Naive thymus-derived CD4-positive, alpha-beta T cell (primary cell): ENCODE data around the gene LRP1. TPM values are rescaled to one million over a fixed set of nuclear protein-coding genes. Genes with fewer than 3 reads are reported as not detected.
A peak's percentile ranks its signal among the peaks of the same experiment; 100 is the strongest.

Source experiments
- ATAC-seq: fragments of 150-1000 bp; cut with Tn5 transposase; 2 replicates; pipeline ENCODE4 v1.10.0; 2021; ENCODE audit warnings: mild to moderate bottlenecking, moderate library complexity
- CTCF ChIA-PET: fragments of 350-600 bp; sonication (Branson Sonifier 250); formaldehyde crosslinking; loops from one replicate; lab custom pipeline; 2021; ENCODE audit warnings: antibody characterized with exemption; lab: Charles Lee
- POLR2A ChIA-PET: fragments of 350-600 bp; sonication (Branson Sonifier 250); formaldehyde crosslinking; loops from one replicate; lab custom pipeline; 2021; ENCODE audit warnings: antibody characterized with exemption, inconsistent platforms; lab: Charles Lee
- DNase-seq, 9 donors: peaks; one replicate each; pipeline versions ENCODE4 v3.0.0 to v3.0.0-alpha.2; 2020 to 2022; ENCODE audit warnings: mixed read lengths in 1 of 9
- H3K27ac ChIP-seq: one replicate; pipeline ENCODE4 v1.7.0; 2013; ENCODE audit warnings: mild to moderate bottlenecking, low read depth, low read length, moderate library complexity
- H3K27me3 ChIP-seq, 2 donors: one replicate each; pipeline ENCODE4 v1.7.0; 2013; ENCODE audit warnings: low read length in 2 of 2, mild to moderate bottlenecking in 2 of 2, moderate library complexity in 2 of 2; ENCODE audit not compliant: control insufficient read depth in 2 of 2, insufficient read depth in 2 of 2
- H3K36me3 ChIP-seq, 3 experiments: 1 replicate in 2 of 3; 2 replicates in 1 of 3; pipeline ENCODE4 v1.7.0; 2013; ENCODE audit warnings: low read length in 3 of 3, mild to moderate bottlenecking in 3 of 3, moderate library complexity in 1 of 3; ENCODE audit not compliant: insufficient read depth in 3 of 3, control insufficient read depth in 2 of 3
- H3K4me1 ChIP-seq, 2 donors: one replicate each; pipeline ENCODE4 v1.7.0; 2013; ENCODE audit warnings: low read length in 2 of 2, mild to moderate bottlenecking in 2 of 2, moderate library complexity in 1 of 2; ENCODE audit not compliant: control insufficient read depth in 2 of 2, insufficient read depth in 2 of 2
- H3K4me3 ChIP-seq: 2 replicates; pipeline ENCODE4 v1.7.0; 2013; ENCODE audit warnings: mild to moderate bottlenecking, low read length
- H3K9me3 ChIP-seq, 3 experiments: 1 replicate in 2 of 3; 2 replicates in 1 of 3; pipeline ENCODE4 v1.7.0; 2013; ENCODE audit warnings: low read length in 3 of 3; ENCODE audit not compliant: control insufficient read depth in 2 of 3
- H3K27ac Mint-ChIP-seq, 9 donors: one replicate each; pipeline ENCODE4 v1.8.0; 2020 to 2022; ENCODE audit warnings: mixed read lengths in 9 of 9, mild to moderate bottlenecking in 8 of 9, moderate library complexity in 5 of 9, inconsistent platforms in 2 of 9
- H3K27me3 Mint-ChIP-seq, 5 donors: one replicate each; pipeline ENCODE4 v1.8.0; 2021 to 2022; ENCODE audit warnings: mixed read lengths in 5 of 5, mild to moderate bottlenecking in 1 of 5
- H3K36me3 Mint-ChIP-seq, 5 donors: one replicate each; pipeline ENCODE4 v1.8.0; 2020 to 2022; ENCODE audit warnings: mixed read lengths in 5 of 5, mild to moderate bottlenecking in 3 of 5, inconsistent platforms in 1 of 5
- H3K4me1 Mint-ChIP-seq, 7 donors: one replicate each; pipeline ENCODE4 v1.8.0; 2020 to 2022; ENCODE audit warnings: mixed read lengths in 7 of 7, mild to moderate bottlenecking in 3 of 7, inconsistent platforms in 1 of 7
- H3K4me3 Mint-ChIP-seq, 10 donors: one replicate each; pipeline ENCODE4 v1.8.0; 2020 to 2022; ENCODE audit warnings: mild to moderate bottlenecking in 10 of 10, mixed read lengths in 10 of 10, moderate library complexity in 6 of 10, inconsistent platforms in 2 of 10
- H3K9me3 Mint-ChIP-seq, 11 donors: one replicate each; pipeline ENCODE4 v1.8.0; 2020 to 2022; ENCODE audit warnings: mixed read lengths in 11 of 11, mild to moderate bottlenecking in 4 of 11, inconsistent platforms in 1 of 11, moderate library complexity in 1 of 11
- intact Hi-C, 2 donors: fragments of 100-400 bp; cut with micrococcal nuclease; formaldehyde crosslinking; loops; one replicate each; pipeline ENCODE4 v1.15.1; 2023
- polyA plus RNA-seq, 2 donors: library from polyadenylated mRNA; unstranded; fragments of 300-500 nt; fragmentation: Illumina TruSeq; gene quantifications; one replicate each; pipeline ENCODE4 v1.2.3, GENCODE V29; 2021
- total RNA-seq, 6 experiments: library from RNA in 5 of 6; stranded (reverse) in 5 of 6; gene quantifications; 1 replicate in 5 of 6; 2 replicates in 1 of 6; pipeline ENCODE4 v1.2.3 and lab custom pipeline; 2021 to 2026

LRP1 gene
- total and polyA plus RNA-seq, 7 experiments from 2014 or later, result 0.58 to 119 (median 10.5) TPM

GRCh38 chr12:57101892-57102695 lies 26.2 kb upstream of the LRP1 start:
- peaks cover 28 to 67% (median 40%) of the 10 kb centered on the region in 7 donors for H3K4me1 Mint-ChIP-seq
- POLR2A ChIA-PET, result interaction anchor here (0.6 to 17.1 kb wide), 3 partner anchors 3 to 31 kb away, joined by 3 to 401 read pairs (median 401); partner anchors contain the start of genes NAB2 and STAT6

GRCh38 chr12:57103856-57104255 lies 24.4 kb upstream of the LRP1 start:
- Histone ChIP-seq H3K4me1 (peaks cover 0 to 16% of the 10 kb centered on the region in 2 donors), H3K9me3 (no peaks in the 10 kb centered on the region), H3K27ac (no peak overlapping the region), H3K36me3 (peaks cover 12 to 82% (median 26%) of the 10 kb centered on the region in 3 experiments), H3K27me3 (no peaks in the 10 kb centered on the region), H3K4me3 (no peak overlapping the region)
- intact Hi-C loops, result no loop called here
- DNase-seq, result no peak
- peaks cover 5 to 48% (median 12%) of the 10 kb centered on the region in 5 donors for H3K36me3 Mint-ChIP-seq
- POLR2A ChIA-PET, result interaction anchor here (1.0 to 17.1 kb wide), 3 partner anchors 9 to 32 kb away, joined by 3 to 401 read pairs (median 4); partner anchors contain the start of gene NAB2
- H3K27me3 Mint-ChIP-seq, result no peaks in the 10 kb centered on the region
- peak overlapping the region in 8 of 9 donors; percentile 10 to 80 (median 58) for H3K27ac Mint-ChIP-seq
- CTCF ChIA-PET, result interaction anchor here (0.7 to 1.4 kb wide), 3 partner anchors 8 to 39 kb away, joined by 3 to 6 read pairs (median 4); no protein-coding TSS in a partner anchor
- no peak for ATAC-seq
- no peaks in the 10 kb centered on the region for H3K9me3 Mint-ChIP-seq
- H3K4me1 Mint-ChIP-seq, result peaks cover 45 to 78% (median 52%) of the 10 kb centered on the region in 7 donors
- H3K4me3 Mint-ChIP-seq, result no peak overlapping the region

More at GRCh38 chr12:57101892-57102695, 26.2 kb upstream of the LRP1 start:
- Histone ChIP-seq H3K27ac (peak overlapping the region; percentile 43), H3K4me3 (no peak overlapping the region), H3K27me3 (no peaks in the 10 kb centered on the region), H3K4me1 (no peaks in the 10 kb centered on the region), H3K9me3 (no peaks in the 10 kb centered on the region), H3K36me3 (peaks cover 18 to 84% (median 30%) of the 10 kb centered on the region in 3 experiments)
- ATAC-seq, result peak; percentile 31
- Mint-ChIP-seq H3K27me3 (no peaks in the 10 kb centered on the region), H3K4me3 (peak overlapping the region in 1 of 10 donors; percentile 52), H3K27ac (peak overlapping the region in 8 of 9 donors; percentile 13 to 84 (median 72)), H3K9me3 (no peaks in the 10 kb centered on the region), H3K36me3 (peaks cover 5 to 48% (median 12%) of the 10 kb centered on the region in 5 donors)
- intact Hi-C loops, result loop anchor here in 1 of 2 donors (1.0 kb wide), 1 partner anchor 9 kb away; the partner anchor contains the start of gene STAT6
- DNase-seq, result no peak
- CTCF ChIA-PET, result interaction anchor here (0.7 to 1.5 kb wide), 2 partner anchors 9 to 92 kb away, joined by 4 to 9 read pairs; partner anchors contain the start of gene STAT6

- Histone ChIP-seq H3K9me3 (no peaks in the 10 kb centered on the region), H3K27ac (no peak overlapping the region), H3K4me3 (no peak overlapping the region), H3K4me1 (peaks cover 4 to 19% of the 10 kb centered on the region in 2 donors), H3K27me3 (no peaks in the 10 kb centered on the region), H3K36me3 (peaks cover 12 to 77% (median 23%) of the 10 kb centered on the region in 3 experiments)
- Mint-ChIP-seq H3K9me3 (no peaks in the 10 kb centered on the region), H3K4me1 (peaks cover 45 to 78% (median 53%) of the 10 kb centered on the region in 7 donors), H3K27ac (peak overlapping the region in 8 of 9 donors; percentile 19 to 80 (median 62)), H3K36me3 (peaks cover 5 to 46% (median 12%) of the 10 kb centered on the region in 5 donors), H3K4me3 (peak overlapping the region in 1 of 10 donors; percentile 25), H3K27me3 (no peaks in the 10 kb centered on the region)
- POLR2A ChIA-PET, result interaction anchor here (1.2 to 17.1 kb wide), 3 partner anchors 10 to 32 kb away, joined by 3 to 401 read pairs (median 10); partner anchors contain the start of genes NAB2 and NEMP1
- CTCF ChIA-PET, result interaction anchor here (0.7 to 0.8 kb wide), 3 partner anchors 18 to 39 kb away, joined by 3 to 4 read pairs (median 3); no protein-coding TSS in a partner anchor
- no peak for ATAC-seq
- intact Hi-C loops, result no loop called here
- no peak for DNase-seq
Measured at GRCh38 chr12:57104292-57104910, 23.9 kb upstream of the LRP1 start.

GRCh38 chr12:57105011-57105753 lies 23.1 kb upstream of the LRP1 start:
- POLR2A ChIA-PET, result interaction anchor here (2.0 to 17.1 kb wide), 3 partner anchors 11 to 37 kb away, joined by 10 to 401 read pairs (median 294); partner anchors contain the start of genes NAB2 and NEMP1
- no peaks in the 10 kb centered on the region for H3K27me3 ChIP-seq
- Mint-ChIP-seq H3K4me1 (peaks cover 50 to 78% (median 54%) of the 10 kb centered on the region in 7 donors), H3K36me3 (peaks cover 5 to 42% (median 12%) of the 10 kb centered on the region in 5 donors), H3K9me3 (no peaks in the 10 kb centered on the region), H3K27ac (peak overlapping the region in 7 of 9 donors; percentile 17 to 76 (median 55)), H3K4me3 (peak overlapping the region in 1 of 10 donors; percentile 8), H3K27me3 (no peaks in the 10 kb centered on the region)
- peaks cover 12 to 69% (median 23%) of the 10 kb centered on the region in 3 experiments for H3K36me3 ChIP-seq
- H3K27ac ChIP-seq, result no peak overlapping the region
- ATAC-seq (no peak), DNase-seq (no peak)
- CTCF ChIA-PET, result interaction anchor here (0.8 kb wide), 1 partner anchor 18 kb away, joined by 3 read pairs; no protein-coding TSS in a partner anchor
- H3K9me3 ChIP-seq, result no peaks in the 10 kb centered on the region
- H3K4me1 ChIP-seq, result peaks cover 12 to 26% of the 10 kb centered on the region in 2 donors
- intact Hi-C loops, result no loop called here
- no peak overlapping the region for H3K4me3 ChIP-seq

- H3K4me1 ChIP-seq, result peaks cover 12 to 26% of the 10 kb centered on the region in 2 donors
- no peaks in the 10 kb centered on the region for H3K27me3 ChIP-seq
- no peak for ATAC-seq
- H3K36me3 ChIP-seq, result peaks cover 12 to 69% (median 23%) of the 10 kb centered on the region in 3 experiments
- Mint-ChIP-seq H3K27me3 (no peaks in the 10 kb centered on the region), H3K36me3 (peaks cover 5 to 44% (median 12%) of the 10 kb centered on the region in 5 donors), H3K9me3 (peaks cover 0 to 2% (median 0%) of the 10 kb centered on the region in 11 donors), H3K4me3 (no peak overlapping the region), H3K27ac (peak overlapping the region in 6 of 9 donors; percentile 28 to 85 (median 74)), H3K4me1 (peaks cover 45 to 72% (median 50%) of the 10 kb centered on the region in 7 donors)
- no peaks in the 10 kb centered on the region for H3K9me3 ChIP-seq
- intact Hi-C loops, result no loop called here
- no peak for DNase-seq
- ChIA-PET CTCF (interaction anchor here (6.6 kb wide), 1 partner anchor 35 kb away, joined by 212 read pairs; no protein-coding TSS in a partner anchor), POLR2A (interaction anchor here (2.0 to 17.1 kb wide), 3 partner anchors 12 to 38 kb away, joined by 10 to 401 read pairs (median 294); partner anchors contain the start of genes NAB2 and NEMP1)
- peak overlapping the region; percentile 1 for H3K27ac ChIP-seq
- H3K4me3 ChIP-seq, result no peak overlapping the region
Measured at GRCh38 chr12:57106021-57106708, 22.1 kb upstream of the LRP1 start.
